OCI-LY3 (cell line): ENCODE measurements around the gene DRC1.

Experiments used
- H2AFZ ChIP-seq: fragments of 200-600, 300-600 bp; shearing (Covaris generic); 2 replicates; pipeline ENCODE4 v1.6.0; 2014; ENCODE audit warnings: antibody characterized with exemption, low read depth, low read length
- H3K27ac ChIP-seq: fragments of 200-600, 300-600 bp; sonication (generic); 2 replicates; pipeline ENCODE4 v1.5.1; 2014; ENCODE audit warnings: mild to moderate bottlenecking, low read length, moderate library complexity, mixed read lengths
- H3K27me3 ChIP-seq: fragments of 200-600, 300-600 bp; sonication (generic); 2 replicates; pipeline ENCODE4 v1.6.1; 2014; ENCODE audit warnings: low read depth, low read length, mixed read lengths
- H3K36me3 ChIP-seq: fragments of 200-600, 300-600 bp; sonication (generic); replicated peaks from 2 replicates; pipeline ENCODE3; 2014; ENCODE audit warnings: low read depth, low read length, mixed read lengths
- H3K4me1 ChIP-seq: fragments of 300-600, 200-600 bp; sonication (generic); 2 replicates; pipeline ENCODE4 v1.6.1; 2014; ENCODE audit warnings: low read length, mixed read lengths
- H3K4me2 ChIP-seq: fragments of 200-600, 300-600 bp; sonication (generic); 2 replicates; pipeline ENCODE4 v1.6.1; 2014; ENCODE audit warnings: low read length, mixed read lengths
- H3K4me3 ChIP-seq: fragments of 300-600, 200-600 bp; sonication (generic); 2 replicates; pipeline ENCODE4 v1.5.1; 2014; ENCODE audit warnings: antibody characterized with exemption, mild to moderate bottlenecking, low read length, moderate library complexity
- H3K79me2 ChIP-seq: fragments of 300-600, 200-600 bp; shearing (Covaris generic); 2 replicates; pipeline ENCODE4 v1.6.1; 2014; ENCODE audit warnings: mild to moderate bottlenecking, low read length, mixed read lengths
- H3K9ac ChIP-seq: fragments of 300-600, 200-600 bp; shearing (Covaris generic); 2 replicates; pipeline ENCODE4 v1.6.0; 2014; ENCODE audit warnings: mild to moderate bottlenecking, low read length, moderate library complexity
- H3K9me3 ChIP-seq: fragments of 200-600, 300-600 bp; shearing (Covaris generic); 2 replicates; pipeline ENCODE4 v1.6.1; 2014; ENCODE audit warnings: low read length, mixed read lengths; ENCODE audit not compliant: insufficient read depth
- H4K20me1 ChIP-seq: fragments of 200-600, 300-600 bp; sonication (generic); 2 replicates; pipeline ENCODE4 v1.6.1; 2016; ENCODE audit warnings: low read length, mixed read lengths; ENCODE audit not compliant: insufficient read depth
- EZH2phosphoT487 ChIP-seq: fragments of 200-600 bp; shearing (Covaris generic); IDR thresholded peaks from 2 replicates; pipeline ENCODE4 v1.6.1; 2018; ENCODE audit warnings: antibody characterized with exemption, mixed run types, low read depth
- TF ChIP-seq, protein P1 (sequence below): fragments of 200-600, 300-600 bp; sonication (generic); IDR thresholded peaks from 2 replicates; pipeline ENCODE4 v1.5.1; 2014; ENCODE audit warnings: antibody characterized with exemption, low read length, low read depth

The DRC1 gene

DNA sequence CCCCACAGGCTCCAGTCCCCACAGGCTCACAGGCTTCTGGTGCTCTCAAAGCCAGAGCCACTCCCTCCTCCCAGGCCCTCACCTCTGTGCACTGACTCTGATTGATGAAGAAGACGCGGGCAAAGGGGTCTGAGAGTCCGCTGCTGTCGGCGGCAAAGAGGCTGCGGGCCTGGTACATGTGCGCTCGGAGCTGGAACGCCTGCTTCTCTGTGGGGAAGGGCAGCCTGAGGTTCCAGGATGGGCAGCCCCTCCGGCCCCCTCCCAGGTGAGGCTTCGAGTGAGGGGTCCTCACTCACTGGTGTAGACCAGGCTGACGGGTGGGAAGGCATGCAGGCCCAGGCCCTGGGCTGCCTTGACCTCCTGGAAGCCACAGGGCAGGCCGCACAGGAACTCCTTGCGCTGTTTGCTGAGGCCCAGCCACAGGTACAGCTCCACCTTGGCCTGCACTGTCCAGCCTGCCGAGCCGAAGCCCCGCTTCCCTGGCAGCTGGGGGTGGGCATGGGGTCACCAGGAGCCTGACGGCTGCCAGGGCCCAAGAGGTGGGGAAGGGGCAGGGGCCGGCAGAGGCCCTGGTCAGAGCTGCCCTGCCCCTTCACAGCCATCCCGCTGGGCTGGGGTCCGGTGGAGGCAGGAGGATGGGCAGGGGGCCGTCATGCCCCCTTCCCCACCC is 74.2 kb downstream of the DRC1 start:
- Histone ChIP-seq H3K9ac (no peak overlapping the region), H3K4me2 (no peak overlapping the region), H3K4me1 (no peaks in the 10 kb centered on the region), H4K20me1 (no peaks in the 10 kb centered on the region), H2AFZ (no peak overlapping the region), H3K27ac (no peak overlapping the region), H3K79me2 (no peaks in the 10 kb centered on the region), H3K27me3 (no peaks in the 10 kb centered on the region), H3K4me3 (no peak overlapping the region), H3K36me3 (no peaks in the 10 kb centered on the region), H3K9me3 (no peaks in the 10 kb centered on the region)
- TF ChIP-seq EZH2phosphoT487, result no peak
- TF ChIP-seq, protein P1, sequence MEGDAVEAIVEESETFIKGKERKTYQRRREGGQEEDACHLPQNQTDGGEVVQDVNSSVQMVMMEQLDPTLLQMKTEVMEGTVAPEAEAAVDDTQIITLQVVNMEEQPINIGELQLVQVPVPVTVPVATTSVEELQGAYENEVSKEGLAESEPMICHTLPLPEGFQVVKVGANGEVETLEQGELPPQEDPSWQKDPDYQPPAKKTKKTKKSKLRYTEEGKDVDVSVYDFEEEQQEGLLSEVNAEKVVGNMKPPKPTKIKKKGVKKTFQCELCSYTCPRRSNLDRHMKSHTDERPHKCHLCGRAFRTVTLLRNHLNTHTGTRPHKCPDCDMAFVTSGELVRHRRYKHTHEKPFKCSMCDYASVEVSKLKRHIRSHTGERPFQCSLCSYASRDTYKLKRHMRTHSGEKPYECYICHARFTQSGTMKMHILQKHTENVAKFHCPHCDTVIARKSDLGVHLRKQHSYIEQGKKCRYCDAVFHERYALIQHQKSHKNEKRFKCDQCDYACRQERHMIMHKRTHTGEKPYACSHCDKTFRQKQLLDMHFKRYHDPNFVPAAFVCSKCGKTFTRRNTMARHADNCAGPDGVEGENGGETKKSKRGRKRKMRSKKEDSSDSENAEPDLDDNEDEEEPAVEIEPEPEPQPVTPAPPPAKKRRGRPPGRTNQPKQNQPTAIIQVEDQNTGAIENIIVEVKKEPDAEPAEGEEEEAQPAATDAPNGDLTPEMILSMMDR, result no peak

DNA sequence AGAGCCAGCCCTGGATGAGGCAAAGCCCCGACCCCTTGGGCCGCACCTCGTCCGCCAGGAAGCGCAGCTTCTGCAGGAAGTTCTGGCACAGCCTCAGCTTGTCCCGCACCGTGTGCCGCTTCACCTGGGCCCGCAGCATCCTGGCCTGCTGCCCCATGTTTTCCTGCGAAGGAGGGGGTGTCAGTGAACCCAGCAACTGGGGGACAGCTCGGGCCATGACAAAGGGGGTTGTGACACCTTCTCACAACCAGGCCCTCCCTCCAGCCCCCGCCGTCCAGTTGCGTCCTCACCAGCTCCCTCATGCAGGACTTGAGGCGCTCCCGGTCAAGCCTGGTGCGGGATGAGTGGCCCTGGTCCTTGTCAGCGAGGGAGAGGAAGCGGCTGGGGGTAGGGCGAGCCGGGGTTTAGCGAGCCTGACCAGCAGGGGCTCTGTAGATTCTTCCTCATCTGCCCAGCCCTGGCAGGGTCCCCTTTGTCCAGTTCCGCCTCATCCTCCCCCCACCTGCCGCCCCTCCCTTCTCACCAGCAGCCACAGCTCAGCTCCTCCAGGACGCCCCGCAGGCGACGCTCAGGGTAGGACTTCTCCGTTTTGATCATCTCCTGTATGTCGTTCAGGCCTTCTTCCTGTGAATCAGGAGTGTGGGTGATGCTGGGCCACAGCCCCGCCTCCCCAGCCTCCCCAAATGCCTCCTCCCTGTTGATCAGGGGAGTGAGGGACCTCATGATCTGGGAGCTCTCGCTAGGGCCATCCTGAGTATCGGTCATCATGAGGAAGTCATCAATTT is 75.6 kb downstream of the DRC1 start:
- no peaks in the 10 kb centered on the region for H3K36me3 ChIP-seq
- H3K79me2 ChIP-seq, result no peaks in the 10 kb centered on the region
- H4K20me1 ChIP-seq, result no peaks in the 10 kb centered on the region
- no peak overlapping the region for H3K27ac ChIP-seq
- H3K4me3 ChIP-seq, result no peak overlapping the region
- H2AFZ ChIP-seq, result peak overlapping the region; percentile 50; the same call in 1 of the 2 replicates
- H3K9ac ChIP-seq, result no peak overlapping the region
- TF ChIP-seq, protein P1, result no peak
- TF ChIP-seq EZH2phosphoT487, result no peak
- H3K27me3 ChIP-seq, result no peaks in the 10 kb centered on the region
- no peaks in the 10 kb centered on the region for H3K4me1 ChIP-seq
- H3K9me3 ChIP-seq, result no peaks in the 10 kb centered on the region
- H3K4me2 ChIP-seq, result no peak overlapping the region

DNA sequence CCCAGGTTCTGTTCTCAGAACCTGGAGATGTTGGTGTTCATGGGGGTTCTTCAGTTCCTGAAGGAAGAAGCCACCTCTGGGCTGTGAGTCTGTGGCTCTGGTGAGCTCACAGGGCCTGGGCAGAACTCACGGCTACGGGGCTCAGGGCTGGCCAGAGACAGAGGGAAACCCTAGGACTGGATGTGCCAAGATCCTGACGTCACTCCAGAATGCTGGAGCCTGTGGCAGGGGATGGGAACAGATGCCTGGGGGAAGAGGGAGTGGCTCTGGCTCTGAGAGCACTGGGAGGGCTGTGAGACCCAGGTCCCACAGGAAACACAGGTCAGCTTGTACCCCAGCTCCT is 76.2 kb downstream of the DRC1 start, which contains the start of gene OTOF:
Gene OTOF (minus strand): TSS at position 214 of the 343 bp plus-strand sequence.
- peak within 1 kb of the TSS; percentile 50; the same call in 1 of the 2 replicates for H2AFZ ChIP-seq

DNA sequence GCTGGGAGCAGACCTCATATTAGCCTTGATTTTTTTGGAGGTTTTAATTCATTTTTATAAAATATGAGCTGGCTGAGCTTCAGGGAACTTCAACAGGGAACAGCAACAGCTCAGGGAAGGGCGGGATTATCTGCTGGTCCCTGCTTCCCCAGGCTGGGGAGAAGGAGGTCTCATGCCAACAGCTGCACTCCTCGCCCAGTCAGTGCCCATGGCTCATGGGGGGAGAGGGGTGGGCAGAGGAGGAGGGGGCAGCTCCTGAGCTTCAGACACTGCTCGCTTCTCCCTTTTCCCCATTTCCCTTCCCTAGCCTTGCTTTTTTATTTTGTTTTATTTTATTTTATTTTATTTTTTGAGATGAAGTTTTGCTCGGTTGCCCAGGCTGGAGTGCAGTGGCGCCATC is 76.6 kb downstream of the DRC1 start:
- Histone ChIP-seq H3K27ac (no peak overlapping the region), H3K27me3 (no peaks in the 10 kb centered on the region), H3K36me3 (no peaks in the 10 kb centered on the region), H3K4me3 (no peak overlapping the region), H3K79me2 (no peaks in the 10 kb centered on the region), H4K20me1 (no peaks in the 10 kb centered on the region), H3K9ac (no peak overlapping the region), H3K9me3 (no peaks in the 10 kb centered on the region), H2AFZ (no peak overlapping the region), H3K4me2 (no peak overlapping the region), H3K4me1 (no peaks in the 10 kb centered on the region)
- TF ChIP-seq EZH2phosphoT487, result no peak
- TF ChIP-seq, protein P1, result no peak

More for the DNA sequence above, 76.2 kb downstream of the DRC1 start, which contains the start of gene OTOF:
- H3K9me3 ChIP-seq, result no peaks in the 10 kb centered on the region
- no peaks in the 10 kb centered on the region for H3K4me1 ChIP-seq
- H4K20me1 ChIP-seq, result no peaks in the 10 kb centered on the region
- no peaks in the 10 kb centered on the region for H3K79me2 ChIP-seq
- H3K27ac ChIP-seq, result no peak within 1 kb of the TSS
- TF ChIP-seq EZH2phosphoT487, result no peak
- TF ChIP-seq, protein P1, result no peak
- no peaks in the 10 kb centered on the region for H3K27me3 ChIP-seq
- no peak within 1 kb of the TSS for H3K4me3 ChIP-seq
- no peaks in the 10 kb centered on the region for H3K36me3 ChIP-seq
- no peak within 1 kb of the TSS for H3K9ac ChIP-seq
- H3K4me2 ChIP-seq, result no peak within 1 kb of the TSS
